CD4-positive, alpha-beta T cell treated with Interferon alpha-2 for 1 hour (primary cell): ENCODE measurements around the gene CBARP.
A peak's percentile ranks its signal among the peaks of the same experiment; 100 is the strongest.

Experiments
- DNase-seq, 2 donors: peaks; one replicate each; pipeline ENCODE4 v3.0.0-alpha.2; 2020 to 2022

CBARP gene

GRCh38 chr19:1262623-1263123 is 24.9 kb upstream of the CBARP start:
- no peak for DNase-seq

- peak; percentile 40 to 64 for DNase-seq
These were observed 24.2 kb upstream of the CBARP start for GRCh38 chr19:1261798-1262622.

- peak; percentile 41 to 65 for DNase-seq
These were observed 23.7 kb upstream of the CBARP start for GRCh38 chr19:1261538-1261797.

- peak; percentile 98 to 99 for DNase-seq
These were observed 23.1 kb upstream of the CBARP start for GRCh38 chr19:1260749-1261537.

GRCh38 chr19:1259876-1260748 is 22.3 kb upstream of the CBARP start:
- peak; percentile 71 to 77 for DNase-seq

GRCh38 chr19:1259206-1259875 is 21.5 kb upstream of the CBARP start:
- DNase-seq, result peak; percentile 81 to 86

GRCh38 chr19:1258707-1259205 is 21.0 kb upstream of the CBARP start:
- DNase-seq, result no peak

GRCh38 chr19:1258163-1258492 is 20.3 kb upstream of the CBARP start:
- no peak for DNase-seq

- no peak for DNase-seq
These were observed 19.8 kb upstream of the CBARP start for GRCh38 chr19:1257475-1258162.

- DNase-seq, result no peak
These were observed 19.1 kb upstream of the CBARP start for GRCh38 chr19:1256646-1257474.

- no peak for DNase-seq
These were observed 17.7 kb upstream of the CBARP start for GRCh38 chr19:1255186-1256161.

- no peak for DNase-seq
These were observed 16.9 kb upstream of the CBARP start for GRCh38 chr19:1254530-1255185.

GRCh38 chr19:1254081-1254527 is 16.3 kb upstream of the CBARP start:
- no peak for DNase-seq

GRCh38 chr19:1253514-1254080 is 15.8 kb upstream of the CBARP start:
- no peak for DNase-seq

GRCh38 chr19:1252821-1253513 is 15.2 kb upstream of the CBARP start:
- DNase-seq, result peak; percentile 85 to 86

GRCh38 chr19:1252221-1252820 is 14.5 kb upstream of the CBARP start:
- DNase-seq, result peak; percentile 86 to 87
